B cell (primary cell): ENCODE measurements around the gene HOXC9. TPM values are rescaled to one million over a fixed set of nuclear protein-coding genes. Genes with fewer than 3 reads are reported as not detected.
A peak's percentile ranks its signal among the peaks of the same experiment; 100 is the strongest.

Source experiments
- ATAC-seq: fragments of 200-7000 bp; cut with Tn5 transposase; one replicate; pipeline ENCODE4 v1.10.0; 2021; ENCODE audit warnings: low read depth, mild to moderate bottlenecking, moderate number of reproducible peaks, moderate library complexity
- CTCF ChIA-PET: fragments of 350-600 bp; sonication (Branson Sonifier 250); formaldehyde crosslinking; loops from one replicate; lab custom pipeline; 2021; ENCODE audit warnings: antibody characterized with exemption, inconsistent platforms; lab: Charles Lee
- POLR2A ChIA-PET: fragments of 350-600 bp; sonication (Branson Sonifier 250); formaldehyde crosslinking; loops from one replicate; lab custom pipeline; 2021; ENCODE audit warnings: antibody characterized with exemption; lab: Charles Lee
- DNase-seq: peaks from one replicate; pipeline ENCODE4 v3.0.0; 2013
- H2AFZ ChIP-seq: 2 replicates; pipeline ENCODE4 v1.6.1; 2012; ENCODE audit warnings: mild to moderate bottlenecking, low read depth, low read length; ENCODE audit not compliant: insufficient read depth, poor library complexity, severe bottlenecking
- H3K27ac ChIP-seq, 2 donors: 1 replicate in 1 of 2; 2 replicates in 1 of 2; pipeline ENCODE4 v1.5.1; 2012 to 2013; ENCODE audit warnings: low read length in 2 of 2, mild to moderate bottlenecking in 2 of 2, moderate library complexity in 1 of 2
- H3K27me3 ChIP-seq, 4 experiments: fragments of 200-600 bp in 1 of 4; sonication (generic) in 1 of 4; replicated peaks in 1 of 4; 1 replicate in 2 of 4; 2 replicates in 2 of 4; pipeline versions ENCODE4 v1.6.1 to v1.7.0; 2013 to 2016; ENCODE audit warnings: low read length in 3 of 4, mild to moderate bottlenecking in 2 of 4, mixed read lengths in 1 of 4, moderate library complexity in 1 of 4; ENCODE audit not compliant: insufficient read depth in 4 of 4, control insufficient read depth in 3 of 4; ENCODE audit errors: control extremely low read depth in 1 of 4
- H3K36me3 ChIP-seq, 2 experiments: replicated peaks in 1 of 2; 1 replicate in 1 of 2; 2 replicates in 1 of 2; pipeline versions ENCODE4 v1.6.1 to v1.7.1; 2013; ENCODE audit warnings: low read length in 1 of 2; ENCODE audit not compliant: insufficient read depth in 2 of 2, control insufficient read depth in 1 of 2; ENCODE audit errors: control extremely low read depth in 1 of 2, extremely low read depth in 1 of 2
- H3K4me1 ChIP-seq, 2 donors: fragments of 200-600 bp in 1 of 2; sonication (generic) in 1 of 2; 1 replicate in 1 of 2; 2 replicates in 1 of 2; pipeline versions ENCODE4 v1.5.1 to v1.6.1; 2013 to 2017; ENCODE audit warnings: low read length in 2 of 2; ENCODE audit not compliant: control insufficient read depth in 2 of 2, insufficient read depth in 2 of 2
- H3K4me2 ChIP-seq: replicated peaks from 2 replicates; pipeline ENCODE3; 2012; ENCODE audit warnings: mild to moderate bottlenecking, low read depth, low read length; ENCODE audit not compliant: poor library complexity, severe bottlenecking
- H3K4me3 ChIP-seq, 5 experiments: fragments of 200-600 bp in 1 of 5; sonication (generic) in 1 of 5; 1 replicate in 3 of 5; 2 replicates in 2 of 5; pipeline versions ENCODE4 v1.5.1 to v1.7.0; 2011 to 2016; ENCODE audit warnings: low read length in 4 of 5, mild to moderate bottlenecking in 4 of 5, low read depth in 2 of 5, control low read depth in 1 of 5, moderate library complexity in 1 of 5; ENCODE audit not compliant: insufficient read depth in 1 of 5; ENCODE audit errors: control extremely low read depth in 1 of 5, extremely low read depth in 1 of 5
- H3K79me2 ChIP-seq: fragments of 200-600 bp; sonication (generic); one replicate; pipeline ENCODE4 v1.6.0; 2016; ENCODE audit warnings: low read length; ENCODE audit not compliant: control insufficient read depth, insufficient read depth
- H3K9ac ChIP-seq: fragments of 200-600 bp; sonication (generic); 2 replicates; pipeline ENCODE4 v1.6.1; 2017; ENCODE audit warnings: mild to moderate bottlenecking, low read length, moderate library complexity
- H3K9me3 ChIP-seq, 3 donors: one replicate each; pipeline versions ENCODE4 v1.6.1 to v1.7.1; 2013; ENCODE audit warnings: low read length in 2 of 3; ENCODE audit not compliant: control insufficient read depth in 2 of 3, insufficient read depth in 1 of 3; ENCODE audit errors: control extremely low read depth in 1 of 3
- H4K20me1 ChIP-seq: 2 replicates; pipeline ENCODE4 v1.6.0; 2012; ENCODE audit warnings: mild to moderate bottlenecking, low read length; ENCODE audit not compliant: insufficient read depth, control insufficient read depth, poor library complexity, severe bottlenecking
- H3K27ac Mint-ChIP-seq: one replicate; pipeline ENCODE4 v1.8.0; 2021; ENCODE audit warnings: mixed read lengths
- H3K27me3 Mint-ChIP-seq: one replicate; pipeline ENCODE4 v1.8.0; 2021; ENCODE audit warnings: mixed read lengths
- H3K4me1 Mint-ChIP-seq: one replicate; pipeline ENCODE4 v1.8.0; 2021; ENCODE audit warnings: mixed read lengths
- H3K4me3 Mint-ChIP-seq: one replicate; pipeline ENCODE4 v1.8.0; 2021; ENCODE audit warnings: mixed read lengths
- H3K9me3 Mint-ChIP-seq: one replicate; pipeline ENCODE4 v1.8.0; 2022; ENCODE audit warnings: mixed read lengths; ENCODE audit not compliant: insufficient read depth
- EZH2 ChIP-seq: IDR thresholded peaks from 2 replicates; pipeline ENCODE4 v1.6.1; 2012; ENCODE audit warnings: borderline replicate concordance, low read depth, mild to moderate bottlenecking, moderate library complexity, low read length; ENCODE audit not compliant: insufficient read depth, poor library complexity, severe bottlenecking
- WGBS: methylation state at CpG from one replicate; pipeline ENCODE4 v1.1.5; 2013; ENCODE audit warnings: missing lambda C conversion rate; ENCODE audit not compliant: insufficient coverage; 5-methylcytosine and 5-hydroxymethylcytosine counted together
- intact Hi-C: fragments of 100-400 bp; cut with micrococcal nuclease; formaldehyde crosslinking; loops from one replicate; pipeline ENCODE4 v1.10.0; 2022
- polyA plus RNA-seq: library from polyadenylated mRNA; depleted of rRNA; stranded (reverse); fragments of >200 nt; gene quantifications from 2 replicates; pipeline ENCODE4 v1.2.3, GENCODE V29; 2012
- total RNA-seq, 2 donors: library from RNA; stranded (reverse); fragments of 120-200 nt in 1 of 2; gene quantifications; 1 replicate in 1 of 2; 2 replicates in 1 of 2; pipeline versions ENCODE4 v1.2.3 to v1.2.4, GENCODE V29; 2013 to 2022
- TF ChIP-seq, protein P1 (sequence below): fragments of 200-600 bp; IDR thresholded peaks from one replicate; pipeline ENCODE4 v1.8.0; 2022; ENCODE audit warnings: antibody characterized with exemption, mild to moderate bottlenecking

The HOXC9 gene
- total and polyA plus RNA-seq, 2 donors (not counting 1 experiment from before 2014, with no cell fraction given): not detected

DNA sequence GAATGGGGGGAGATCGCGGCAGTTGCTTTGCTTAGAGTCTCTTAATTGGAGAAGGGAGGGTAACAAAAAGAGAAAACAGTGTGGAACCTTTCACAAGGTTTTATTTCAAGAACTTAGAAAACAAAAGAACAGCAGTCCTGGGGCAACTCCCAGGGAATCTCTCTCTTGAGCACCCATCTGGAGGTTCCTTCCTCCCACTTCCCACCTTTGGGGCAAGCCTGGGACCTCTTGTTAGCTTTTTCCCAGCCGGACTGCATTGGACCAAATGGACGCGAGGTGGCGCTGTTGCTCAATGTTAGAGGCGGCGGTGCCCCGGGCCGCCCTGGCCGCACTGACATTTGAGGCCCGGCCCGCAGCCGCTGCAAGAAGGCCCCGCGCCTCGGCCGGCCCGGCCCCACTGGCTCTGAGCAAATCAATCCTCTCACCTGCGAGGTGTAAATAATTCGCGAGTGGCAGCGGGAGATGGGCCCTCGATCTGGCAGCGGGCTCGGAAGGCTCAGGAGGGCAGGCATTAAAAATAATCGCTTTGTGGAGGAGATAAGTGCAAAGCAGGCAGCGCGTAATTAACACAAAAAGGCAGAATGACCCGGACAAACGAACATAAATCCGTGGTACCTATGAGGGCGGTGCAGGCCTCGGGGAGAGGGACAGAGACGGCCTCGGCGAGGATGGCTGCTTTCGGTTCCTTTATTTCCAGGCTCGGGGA lies 6.0 kb downstream of the HOXC9 start:
- Histone ChIP-seq H3K4me2 (peak overlapping the region; percentile 92), H3K27me3 (peaks cover 0 to 96% (median 82%) of the 10 kb centered on the region in 4 experiments), H3K27ac (no peak overlapping the region), H4K20me1 (no peaks in the 10 kb centered on the region), H3K4me1 (peaks cover 25 to 50% of the 10 kb centered on the region in 2 donors), H3K4me3 (peak overlapping the region in 4 of 5 experiments; percentile 37 to 65 (median 50)), H2AFZ (peak overlapping the region; percentile 62), H3K79me2 (no peaks in the 10 kb centered on the region), H3K9ac (peak overlapping the region; percentile 59), H3K9me3 (peaks cover 0 to 48% (median 0%) of the 10 kb centered on the region in 3 donors), H3K36me3 (no peaks in the 10 kb centered on the region)
- intact Hi-C loops: loop anchor here (1.0 to 10.0 kb wide), 6 partner anchors 46 to 359 kb away; partner anchors contain the start of genes CBX5, GPR84, HNRNPA1 and HOXC4
- H3K4me1 Mint-ChIP-seq: peaks cover 26% of the 10 kb centered on the region
- peak overlapping the region; percentile 82 for H3K4me3 Mint-ChIP-seq
- WGBS: under 1% methylated on average over 37 of the region's 39 CpGs
- ATAC-seq (peak; percentile 90), DNase-seq (peak; percentile 90)
- no peaks in the 10 kb centered on the region for H3K9me3 Mint-ChIP-seq
- CTCF ChIA-PET: interaction anchor here (0.6 to 6.7 kb wide), 26 partner anchors 8 to 394 kb away, joined by 3 to 159 read pairs (median 4); partner anchors contain the start of genes HOXC10, HOXC4, HOXC5 and SMUG1
- H3K27me3 Mint-ChIP-seq: peaks cover 74% of the 10 kb centered on the region
- TF ChIP-seq EZH2: no peak
- TF ChIP-seq, protein P1, sequence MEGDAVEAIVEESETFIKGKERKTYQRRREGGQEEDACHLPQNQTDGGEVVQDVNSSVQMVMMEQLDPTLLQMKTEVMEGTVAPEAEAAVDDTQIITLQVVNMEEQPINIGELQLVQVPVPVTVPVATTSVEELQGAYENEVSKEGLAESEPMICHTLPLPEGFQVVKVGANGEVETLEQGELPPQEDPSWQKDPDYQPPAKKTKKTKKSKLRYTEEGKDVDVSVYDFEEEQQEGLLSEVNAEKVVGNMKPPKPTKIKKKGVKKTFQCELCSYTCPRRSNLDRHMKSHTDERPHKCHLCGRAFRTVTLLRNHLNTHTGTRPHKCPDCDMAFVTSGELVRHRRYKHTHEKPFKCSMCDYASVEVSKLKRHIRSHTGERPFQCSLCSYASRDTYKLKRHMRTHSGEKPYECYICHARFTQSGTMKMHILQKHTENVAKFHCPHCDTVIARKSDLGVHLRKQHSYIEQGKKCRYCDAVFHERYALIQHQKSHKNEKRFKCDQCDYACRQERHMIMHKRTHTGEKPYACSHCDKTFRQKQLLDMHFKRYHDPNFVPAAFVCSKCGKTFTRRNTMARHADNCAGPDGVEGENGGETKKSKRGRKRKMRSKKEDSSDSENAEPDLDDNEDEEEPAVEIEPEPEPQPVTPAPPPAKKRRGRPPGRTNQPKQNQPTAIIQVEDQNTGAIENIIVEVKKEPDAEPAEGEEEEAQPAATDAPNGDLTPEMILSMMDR: peak; percentile 98
- H3K27ac Mint-ChIP-seq: peak overlapping the region; percentile 0
- POLR2A ChIA-PET: interaction anchor here (0.7 to 1.0 kb wide), 2 partner anchors 26 to 202 kb away, joined by 3 to 4 read pairs; no protein-coding TSS in a partner anchor
